ENCODE measurements around the gene SMURF1.

SMURF1 gene

GRCh38 chr7:99099499-99100077 is 44.3 kb downstream of the SMURF1 start:
- TF ChIP-seq CSRNP3 (CRISPR knock-in tag; IDR thresholded peaks at IDR 0.05) = no peak
- no peak for TF ChIP-seq ZNF70 (CRISPR knock-in tag; IDR thresholded peaks at IDR 0.05)
- no peak for TF ChIP-seq TSHZ2 (CRISPR knock-in tag; IDR thresholded peaks at IDR 0.05)
- TF ChIP-seq TCF4 (CRISPR knock-in tag; IDR thresholded peaks at IDR 0.05; ENCODE audit: borderline replicate concordance) = no peak
- no peak for TF ChIP-seq ZNF8 (CRISPR knock-in tag; IDR thresholded peaks at IDR 0.05)
- no peak for ATAC-seq

- TF ChIP-seq ZFP3 (CRISPR knock-in tag; IDR thresholded peaks at IDR 0.05) = no peak
- TF ChIP-seq POU6F1 (CRISPR knock-in tag; IDR thresholded peaks at IDR 0.05; ENCODE audit: borderline replicate concordance, low read depth) = no peak
- no peak for TF ChIP-seq ZNF70 (CRISPR knock-in tag; IDR thresholded peaks at IDR 0.05)
- no peak for ATAC-seq
These were observed 44.9 kb downstream of the SMURF1 start for GRCh38 chr7:99098824-99099498.

- TF ChIP-seq POU6F1 (CRISPR knock-in tag; IDR thresholded peaks at IDR 0.05; ENCODE audit: borderline replicate concordance, low read depth) (no peak), TOX (CRISPR knock-in tag; IDR thresholded peaks at IDR 0.05; ENCODE audit: borderline replicate concordance) (no peak)
- ATAC-seq = no peak
These were observed 45.6 kb downstream of the SMURF1 start for GRCh38 chr7:99098286-99098823.

GRCh38 chr7:99097730-99098129 is 46.2 kb downstream of the SMURF1 start:
- no peak for ATAC-seq
- no peak for TF ChIP-seq ISL1 (CRISPR knock-in tag; IDR thresholded peaks at IDR 0.05)
- TF ChIP-seq TCF4 (CRISPR knock-in tag; IDR thresholded peaks at IDR 0.05; ENCODE audit: borderline replicate concordance) = no peak
- no peak for TF ChIP-seq RARB (CRISPR knock-in tag; IDR thresholded peaks at IDR 0.05)
- no peak for TF ChIP-seq SNAI2 (CRISPR knock-in tag; IDR thresholded peaks at IDR 0.05)
- no peak for TF ChIP-seq PATZ1 (CRISPR knock-in tag; IDR thresholded peaks at IDR 0.05; ENCODE audit: borderline replicate concordance)
- no peak for TF ChIP-seq CSDC2 (CRISPR knock-in tag; IDR thresholded peaks at IDR 0.05)
- no peak for TF ChIP-seq CSRNP3 (CRISPR knock-in tag; IDR thresholded peaks at IDR 0.05)
- no peak for TF ChIP-seq TSHZ2 (CRISPR knock-in tag; IDR thresholded peaks at IDR 0.05)
- TF ChIP-seq CREB5 (CRISPR knock-in tag; IDR thresholded peaks at IDR 0.05; ENCODE audit: low read depth) = no peak
- TF ChIP-seq POU6F1 (CRISPR knock-in tag; IDR thresholded peaks at IDR 0.05; ENCODE audit: borderline replicate concordance, low read depth) = no peak
- TF ChIP-seq ZNF70 (CRISPR knock-in tag; IDR thresholded peaks at IDR 0.05) = no peak
- TF ChIP-seq ESRRG (CRISPR knock-in tag; IDR thresholded peaks at IDR 0.05) = no peak
